ENCODE results near the gene C20orf96.

Gene C20orf96

DNA sequence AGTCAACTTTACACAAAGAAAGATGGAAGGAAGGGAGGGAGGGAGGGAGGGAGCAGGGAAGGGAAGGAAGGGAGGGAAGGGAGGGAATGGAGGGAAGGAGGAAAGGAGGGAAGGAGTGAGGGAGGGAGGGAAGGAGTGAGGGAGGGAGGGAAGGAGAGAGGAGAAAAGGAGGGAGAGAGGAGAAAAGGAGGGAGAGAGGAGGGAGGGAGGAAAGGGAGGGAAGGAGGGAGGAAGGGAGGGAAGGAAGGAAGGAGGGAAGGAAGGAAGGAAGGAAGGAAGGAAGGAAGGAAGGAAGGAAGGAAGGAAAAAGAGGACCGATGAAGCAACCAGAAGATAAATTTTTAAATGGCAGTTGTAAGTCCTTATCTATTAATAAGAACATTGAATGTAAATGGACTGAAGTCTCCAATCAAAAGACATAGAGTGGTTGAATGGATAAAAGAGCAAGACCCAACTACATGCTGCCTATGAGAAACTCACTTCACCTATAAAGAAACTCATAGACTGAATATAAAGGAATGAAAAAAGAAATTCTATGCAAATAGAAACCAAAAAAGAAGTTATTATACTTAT, 69.2 kb downstream of the C20orf96 start:
- H3K4me3 ChIP-seq (ENCODE audit: control insufficient read depth, low read depth, low read length): no peak overlapping the region
- TF ChIP-seq, protein P1, sequence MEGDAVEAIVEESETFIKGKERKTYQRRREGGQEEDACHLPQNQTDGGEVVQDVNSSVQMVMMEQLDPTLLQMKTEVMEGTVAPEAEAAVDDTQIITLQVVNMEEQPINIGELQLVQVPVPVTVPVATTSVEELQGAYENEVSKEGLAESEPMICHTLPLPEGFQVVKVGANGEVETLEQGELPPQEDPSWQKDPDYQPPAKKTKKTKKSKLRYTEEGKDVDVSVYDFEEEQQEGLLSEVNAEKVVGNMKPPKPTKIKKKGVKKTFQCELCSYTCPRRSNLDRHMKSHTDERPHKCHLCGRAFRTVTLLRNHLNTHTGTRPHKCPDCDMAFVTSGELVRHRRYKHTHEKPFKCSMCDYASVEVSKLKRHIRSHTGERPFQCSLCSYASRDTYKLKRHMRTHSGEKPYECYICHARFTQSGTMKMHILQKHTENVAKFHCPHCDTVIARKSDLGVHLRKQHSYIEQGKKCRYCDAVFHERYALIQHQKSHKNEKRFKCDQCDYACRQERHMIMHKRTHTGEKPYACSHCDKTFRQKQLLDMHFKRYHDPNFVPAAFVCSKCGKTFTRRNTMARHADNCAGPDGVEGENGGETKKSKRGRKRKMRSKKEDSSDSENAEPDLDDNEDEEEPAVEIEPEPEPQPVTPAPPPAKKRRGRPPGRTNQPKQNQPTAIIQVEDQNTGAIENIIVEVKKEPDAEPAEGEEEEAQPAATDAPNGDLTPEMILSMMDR (conservative IDR thresholded peaks at IDR 0.05; ENCODE audit: control insufficient read depth, insufficient read depth, low read depth, low read length): no peak
- DNase-seq (ENCODE audit: low read depth): no peak

Data from fibroblast of mammary gland (primary cell).